HG02885 (cell line): ENCODE results near the gene GRIA3.
A peak's percentile ranks its signal among the peaks of the same experiment; 100 is the strongest.

ENCODE experiments used
- ATAC-seq: cut with Tn5 transposase; IDR thresholded peaks from one replicate; pipeline ENCODE4 v1.9.1; 2021; ENCODE audit warnings: mild to moderate bottlenecking; ENCODE audit not compliant: unreplicated experiment, poor library complexity

The GRIA3 gene

GRCh38 chrX:123184219-123184865, at the start of gene GRIA3:
GRIA3 (plus strand) TSS chrX:123184278; CDS start chrX:123184536, 258 bp downstream.
- ATAC-seq = no peak

GRCh38 chrX:123138473-123138872, 45.6 kb upstream of the GRIA3 start:
- ATAC-seq = no peak

- no peak for ATAC-seq
Observed at GRCh38 chrX:123140454-123140853, 43.6 kb upstream of the GRIA3 start.

- no peak for ATAC-seq
Observed at GRCh38 chrX:123140904-123141303, 43.2 kb upstream of the GRIA3 start.

GRCh38 chrX:123153846-123154335, 30.2 kb upstream of the GRIA3 start:
- ATAC-seq = no peak

GRCh38 chrX:123155327-123155726, 28.8 kb upstream of the GRIA3 start:
- ATAC-seq = no peak

GRCh38 chrX:123157586-123157985, 26.5 kb upstream of the GRIA3 start:
- ATAC-seq = no peak

- no peak for ATAC-seq
Observed at GRCh38 chrX:123159403-123159802, 24.7 kb upstream of the GRIA3 start.

- no peak for ATAC-seq
Observed at GRCh38 chrX:123167621-123168020, 16.5 kb upstream of the GRIA3 start.

- no peak for ATAC-seq
Observed at GRCh38 chrX:123169247-123169901, 14.7 kb upstream of the GRIA3 start.

GRCh38 chrX:123170546-123170945, 13.5 kb upstream of the GRIA3 start:
- ATAC-seq = no peak

- no peak for ATAC-seq
Observed at GRCh38 chrX:123171781-123172180, 12.3 kb upstream of the GRIA3 start.

- ATAC-seq = no peak
Observed at GRCh38 chrX:123172869-123173268, 11.2 kb upstream of the GRIA3 start.

- peak; percentile 61 for ATAC-seq
Observed at GRCh38 chrX:123173833-123174232, 10.2 kb upstream of the GRIA3 start.

- no peak for ATAC-seq
Observed at GRCh38 chrX:123175366-123176122, 8.5 kb upstream of the GRIA3 start.

GRCh38 chrX:123181233-123181914, 2.7 kb upstream of the GRIA3 start:
- ATAC-seq = peak; percentile 55

GRCh38 chrX:123184866-123185276, 793 bp downstream of the GRIA3 start:
- no peak for ATAC-seq

GRCh38 chrX:123185721-123186120, 1.6 kb downstream of the GRIA3 start:
- no peak for ATAC-seq

GRCh38 chrX:123186801-123187200, 2.7 kb downstream of the GRIA3 start:
- ATAC-seq = no peak

- ATAC-seq = no peak
Observed at GRCh38 chrX:123188081-123188480, 4.0 kb downstream of the GRIA3 start.

GRCh38 chrX:123189338-123189737, 5.3 kb downstream of the GRIA3 start:
- ATAC-seq = no peak
